Measurements from ENCODE around the gene VAPA. TPM values are rescaled to one million over a fixed set of nuclear protein-coding genes. Genes with fewer than 3 reads are reported as not detected.

The VAPA gene
- total and polyA plus RNA-seq, 2 donors (not counting 1 experiment from before 2014, with no cell fraction given): 47.7 to 109 TPM

GRCh38 chr18:9907867-9908266 is 5.9 kb upstream of the VAPA start:
- no peak overlapping the region for H2AFZ ChIP-seq (ENCODE audit: insufficient read depth, low read depth, low read length, poor library complexity, severe bottlenecking)
- no peaks in the 10 kb centered on the region for H3K9me3 Mint-ChIP-seq (ENCODE audit: insufficient read depth)
- H3K9ac ChIP-seq (ENCODE audit: low read length): no peak overlapping the region
- H3K4me3 Mint-ChIP-seq: no peak overlapping the region
- WGBS (ENCODE audit: insufficient coverage): 100% methylated on average over 2 of the region's 4 CpGs
- H3K79me2 ChIP-seq (ENCODE audit: control insufficient read depth, insufficient read depth, low read length): no peaks in the 10 kb centered on the region
- peaks cover under 1% of the 10 kb centered on the region in 2 donors for H3K4me1 ChIP-seq (ENCODE audit: control insufficient read depth in 2 of 2, insufficient read depth in 2 of 2, low read length in 2 of 2)
- H4K20me1 ChIP-seq (ENCODE audit: control insufficient read depth, insufficient read depth, low read length, poor library complexity, severe bottlenecking): no peaks in the 10 kb centered on the region
- DNase-seq (no peak), ATAC-seq (ENCODE audit: low read depth) (no peak)
- CTCF ChIA-PET: no interaction called here
- H3K4me2 ChIP-seq (replicated peaks; ENCODE audit: low read depth, low read length, poor library complexity, severe bottlenecking): no peak overlapping the region
- intact Hi-C loops (cut with micrococcal nuclease): no loop called here
- no peak for TF ChIP-seq EZH2 (IDR thresholded peaks at IDR 0.05; ENCODE audit: borderline replicate concordance, insufficient read depth, low read depth, low read length, poor library complexity, severe bottlenecking)
- no peak for TF ChIP-seq CTCF (IDR thresholded peaks at IDR 0.05)
- H3K27ac Mint-ChIP-seq: no peak overlapping the region
- no peaks in the 10 kb centered on the region for H3K36me3 ChIP-seq (replicated peaks in 1 of 2; ENCODE audit: control extremely low read depth in 1 of 2, control insufficient read depth in 1 of 2, extremely low read depth in 1 of 2, insufficient read depth in 2 of 2, low read length in 1 of 2)
- no peak overlapping the region for H3K4me3 ChIP-seq (ENCODE audit: control extremely low read depth in 1 of 5, extremely low read depth in 1 of 5, insufficient read depth in 1 of 5, low read depth in 2 of 5, low read length in 4 of 5)
- POLR2A ChIA-PET: no interaction called here
- H3K4me1 Mint-ChIP-seq: peaks cover 2% of the 10 kb centered on the region
- peaks cover 0 to 8% (median 2%) of the 10 kb centered on the region in 4 experiments for H3K27me3 ChIP-seq (replicated peaks in 1 of 4; ENCODE audit: control extremely low read depth in 1 of 4, control insufficient read depth in 3 of 4, insufficient read depth in 4 of 4, low read length in 3 of 4)
- peaks cover 39% of the 10 kb centered on the region for H3K27me3 Mint-ChIP-seq
- no peak overlapping the region for H3K27ac ChIP-seq (ENCODE audit: low read length in 2 of 2)
- peaks cover 0 to 6% (median 1%) of the 10 kb centered on the region in 3 donors for H3K9me3 ChIP-seq (ENCODE audit: control extremely low read depth in 1 of 3, control insufficient read depth in 2 of 3, insufficient read depth in 1 of 3, low read length in 2 of 3)

GRCh38 chr18:9910071-9910470 is 3.7 kb upstream of the VAPA start:
- Histone ChIP-seq H3K9me3 (ENCODE audit: control extremely low read depth in 1 of 3, control insufficient read depth in 2 of 3, insufficient read depth in 1 of 3, low read length in 2 of 3) (peaks cover 0 to 6% (median 1%) of the 10 kb centered on the region in 3 donors), H3K27ac (ENCODE audit: low read length in 2 of 2) (no peak overlapping the region), H3K4me1 (ENCODE audit: control insufficient read depth in 2 of 2, insufficient read depth in 2 of 2, low read length in 2 of 2) (peaks cover 5 to 7% of the 10 kb centered on the region in 2 donors), H2AFZ (ENCODE audit: insufficient read depth, low read depth, low read length, poor library complexity, severe bottlenecking) (no peak overlapping the region), H3K9ac (ENCODE audit: low read length) (no peak overlapping the region), H3K4me2 (replicated peaks; ENCODE audit: low read depth, low read length, poor library complexity, severe bottlenecking) (no peak overlapping the region), H3K79me2 (ENCODE audit: control insufficient read depth, insufficient read depth, low read length) (peaks cover 5% of the 10 kb centered on the region), H3K4me3 (ENCODE audit: control extremely low read depth in 1 of 5, extremely low read depth in 1 of 5, insufficient read depth in 1 of 5, low read depth in 2 of 5, low read length in 4 of 5) (no peak overlapping the region), H3K36me3 (replicated peaks in 1 of 2; ENCODE audit: control extremely low read depth in 1 of 2, control insufficient read depth in 1 of 2, extremely low read depth in 1 of 2, insufficient read depth in 2 of 2, low read length in 1 of 2) (no peaks in the 10 kb centered on the region), H3K27me3 (replicated peaks in 1 of 4; ENCODE audit: control extremely low read depth in 1 of 4, control insufficient read depth in 3 of 4, insufficient read depth in 4 of 4, low read length in 3 of 4) (peaks cover 0 to 7% (median 2%) of the 10 kb centered on the region in 4 experiments), H4K20me1 (ENCODE audit: control insufficient read depth, insufficient read depth, low read length, poor library complexity, severe bottlenecking) (peaks cover 5% of the 10 kb centered on the region)
- TF ChIP-seq CTCF (IDR thresholded peaks at IDR 0.05): no peak
- TF ChIP-seq EZH2 (IDR thresholded peaks at IDR 0.05; ENCODE audit: borderline replicate concordance, insufficient read depth, low read depth, low read length, poor library complexity, severe bottlenecking): no peak
- no peak overlapping the region for H3K4me3 Mint-ChIP-seq
- H3K4me1 Mint-ChIP-seq: peaks cover 9% of the 10 kb centered on the region
- ChIA-PET POLR2A (no interaction called here), CTCF (no interaction called here)
- DNase-seq: no peak
- peaks cover 29% of the 10 kb centered on the region for H3K27me3 Mint-ChIP-seq
- H3K27ac Mint-ChIP-seq: no peak overlapping the region
- H3K9me3 Mint-ChIP-seq (ENCODE audit: insufficient read depth): no peaks in the 10 kb centered on the region
- intact Hi-C loops (cut with micrococcal nuclease): loop anchor here (5.0 kb wide), 2 partner anchors 1203 to 1308 kb away; partner anchors contain the start of gene MTCL1
- no peak for ATAC-seq (ENCODE audit: low read depth)

All from B cell (primary cell).